ENCODE results near the gene ANKRD55. TPM values are rescaled to one million over a fixed set of nuclear protein-coding genes. Genes with fewer than 3 reads are reported as not detected.
A peak's percentile ranks its signal among the peaks of the same experiment; 100 is the strongest.
"Not testable (repeated sequence)": the region's sequence is repeated elsewhere in the genome, so short reads cannot be mapped to it uniquely, and the experiment has no call there.

ANKRD55 gene
- total RNA-seq, 4 donors from 2014 or later = 0.44 to 0.46 TPM; not detected in 2

GRCh38 chr5:56264417-56265025 is 31.4 kb upstream of the ANKRD55 start:
- no peak for DNase-seq (ENCODE audit: low spot score)
- ATAC-seq (ENCODE audit: low FRiP score) = peak; percentile 55
- peak in 1 of 3 donors; percentile 29 for TF ChIP-seq CTCF (IDR thresholded peaks at IDR 0.05)

GRCh38 chr5:56262279-56262678 is 29.1 kb upstream of the ANKRD55 start:
- no peak for TF ChIP-seq CTCF (IDR thresholded peaks at IDR 0.05)
- no peak for ATAC-seq (ENCODE audit: low FRiP score)
- no peak for DNase-seq (ENCODE audit: low spot score)

GRCh38 chr5:56259002-56259511 is 25.9 kb upstream of the ANKRD55 start:
- no peak for TF ChIP-seq CTCF (IDR thresholded peaks at IDR 0.05)
- ATAC-seq (ENCODE audit: low FRiP score) (peak; percentile 94), DNase-seq (ENCODE audit: low spot score) (no peak)

- not testable (repeated sequence) for DNase-seq (ENCODE audit: low spot score); ATAC-seq (ENCODE audit: low FRiP score)
Observed at GRCh38 chr5:56257763-56258529, 24.8 kb upstream of the ANKRD55 start.

GRCh38 chr5:56257010-56257409 is 23.9 kb upstream of the ANKRD55 start:
- TF ChIP-seq CTCF (IDR thresholded peaks at IDR 0.05) = no peak
- no peak for DNase-seq (ENCODE audit: low spot score)
- ATAC-seq (ENCODE audit: low FRiP score) = no peak

- DNase-seq (ENCODE audit: low spot score) (no peak), ATAC-seq (ENCODE audit: low FRiP score) (no peak)
- no peak for TF ChIP-seq CTCF (IDR thresholded peaks at IDR 0.05)
Observed at GRCh38 chr5:56255502-56255901, 22.4 kb upstream of the ANKRD55 start.

GRCh38 chr5:56253924-56254323 is 20.8 kb upstream of the ANKRD55 start:
- TF ChIP-seq CTCF (IDR thresholded peaks at IDR 0.05) = no peak
- DNase-seq (ENCODE audit: low spot score) = no peak
- no peak for ATAC-seq (ENCODE audit: low FRiP score)
